HG03469 (cell line): Measurements from ENCODE around the gene ZNF891.

Experiments used
- ATAC-seq: cut with Tn5 transposase; IDR thresholded peaks from one replicate; pipeline ENCODE4 v1.9.1; 2021; ENCODE audit warnings: mild to moderate bottlenecking, moderate library complexity, moderate number of reproducible peaks; ENCODE audit not compliant: unreplicated experiment

ZNF891 gene

GRCh38 chr12:133063556-133063955 lies 66.5 kb downstream of the ZNF891 start:
- ATAC-seq = no peak

- no peak for ATAC-seq
These were observed 68.1 kb downstream of the ZNF891 start for GRCh38 chr12:133061954-133062353.

- ATAC-seq = no peak
These were observed 71.6 kb downstream of the ZNF891 start for GRCh38 chr12:133058203-133059113.

GRCh38 chr12:133057446-133057845 lies 72.6 kb downstream of the ZNF891 start:
- no peak for ATAC-seq
